Germinal center (tissue), 1 donor: ENCODE measurements around the gene SPOCK2.
"Not testable (repeated sequence)": the region's sequence is repeated elsewhere in the genome, so short reads cannot be mapped to it uniquely, and the experiment has no call there.

ENCODE experiments used
- DNase-seq: peaks from one replicate; pipeline ENCODE4 v3.0.0; 2012; ENCODE audit warnings: mixed read lengths, low spot score

The SPOCK2 gene

GRCh38 chr10:72087969-72088888, at the start of gene SPOCK2:
Gene SPOCK2, minus strand, starts transcription at chr10:72088551. Its CDS starts 223 bp downstream, at chr10:72088328.
- peak; percentile 60 for DNase-seq

DNA sequence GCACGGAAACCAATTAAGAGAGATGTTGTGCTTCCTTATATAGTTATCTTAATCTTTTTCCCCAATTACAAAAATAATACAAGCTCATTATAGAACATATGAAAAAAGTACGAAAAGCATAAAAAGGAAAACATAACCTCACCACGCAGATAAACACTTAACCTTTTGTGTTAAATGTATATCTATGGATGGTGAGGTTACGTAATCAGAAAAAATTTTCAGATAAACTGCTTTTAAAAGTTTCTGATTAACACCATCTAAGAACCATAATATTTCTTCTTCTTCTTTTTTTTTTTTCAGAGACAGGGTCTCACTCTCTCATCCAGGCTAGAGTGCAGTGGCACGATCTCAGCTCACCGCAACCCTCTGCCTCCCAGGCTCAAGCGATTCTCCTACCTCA, 49.2 kb upstream of the SPOCK2 start:
- no peak for DNase-seq

DNA sequence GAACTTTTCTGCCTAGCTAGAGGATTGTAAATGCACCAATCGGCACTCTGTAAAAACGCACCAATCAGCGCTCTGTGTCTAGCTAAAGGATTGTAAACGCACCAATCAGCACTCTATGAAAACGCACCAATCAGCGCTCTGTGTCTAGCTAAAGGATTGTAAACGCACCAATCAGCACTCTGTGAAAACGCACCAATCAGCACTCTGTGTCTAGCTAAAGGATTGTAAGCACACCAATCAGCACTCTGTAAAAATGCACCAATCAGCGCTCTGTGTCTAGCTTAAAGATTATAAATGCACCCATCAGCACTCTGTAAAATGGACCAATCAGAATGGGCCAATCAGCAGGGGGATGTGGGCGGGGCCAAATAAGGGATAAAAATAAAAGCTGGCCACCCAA, 47.9 kb upstream of the SPOCK2 start:
- DNase-seq = not testable (repeated sequence)

- peak; percentile 30 for DNase-seq
Observed at GRCh38 chr10:72134785-72135767, 46.7 kb upstream of the SPOCK2 start.

DNA sequence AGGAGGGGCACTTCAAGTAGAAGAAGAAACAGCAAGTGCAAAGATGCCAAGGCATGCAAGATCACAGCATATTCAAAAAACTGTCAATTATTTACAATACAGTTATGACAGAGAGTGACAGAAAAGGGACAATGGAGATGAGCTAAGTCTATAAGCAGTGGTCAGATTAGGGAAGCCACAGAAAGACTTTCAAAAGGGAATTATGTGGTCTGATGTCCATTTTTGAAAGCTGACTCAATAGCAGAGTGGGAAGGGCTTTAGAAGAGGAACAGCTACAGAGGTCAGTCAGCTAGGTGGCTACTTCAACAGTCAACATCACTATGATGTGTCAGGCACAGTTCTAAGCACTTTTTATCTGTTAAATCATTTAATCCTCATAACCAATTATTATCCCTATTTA, 45.2 kb upstream of the SPOCK2 start:
- DNase-seq = no peak

DNA sequence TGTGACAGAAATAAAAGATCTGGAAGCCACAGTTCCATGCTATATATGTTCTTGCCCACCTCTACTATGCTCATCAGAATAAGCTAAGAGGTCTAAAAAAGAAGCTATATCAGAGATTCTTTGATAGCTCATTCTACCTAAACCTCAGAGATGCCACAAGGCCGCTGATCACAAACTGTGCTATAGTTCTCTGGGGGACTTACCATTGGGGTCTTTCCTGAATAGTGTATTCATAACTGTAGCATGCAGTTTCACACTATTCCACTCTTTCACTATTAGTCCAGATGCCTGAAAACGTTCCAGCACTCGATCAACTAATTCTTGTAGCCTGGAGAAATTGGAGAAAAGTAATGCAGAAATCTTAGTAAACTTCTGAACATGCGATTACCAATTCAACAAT, 44.5 kb upstream of the SPOCK2 start:
- DNase-seq = no peak

DNA sequence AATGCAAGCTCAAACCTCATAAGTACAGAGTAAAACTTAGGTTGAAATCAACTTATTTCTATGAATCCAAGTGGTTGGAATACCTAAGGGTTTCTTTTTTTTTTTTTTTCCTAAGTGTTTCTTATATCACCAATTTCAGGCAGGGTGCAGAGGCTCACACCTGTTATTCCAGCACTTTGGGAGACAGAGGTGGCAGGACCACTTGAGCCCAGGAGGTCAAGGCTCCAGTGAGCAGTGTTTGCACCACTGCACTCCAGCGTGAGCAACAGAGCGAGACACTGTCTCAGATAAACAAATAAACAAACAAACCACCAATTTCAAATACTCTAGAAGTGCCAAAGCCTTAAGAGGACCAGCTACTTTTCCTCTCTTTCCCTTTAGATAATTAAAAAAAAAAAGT, 39.2 kb upstream of the SPOCK2 start:
- no peak for DNase-seq

- no peak for DNase-seq
Observed at GRCh38 chr10:72126872-72127232, 38.5 kb upstream of the SPOCK2 start.

GRCh38 chr10:72126184-72126871, 38.0 kb upstream of the SPOCK2 start:
- no peak for DNase-seq

DNA sequence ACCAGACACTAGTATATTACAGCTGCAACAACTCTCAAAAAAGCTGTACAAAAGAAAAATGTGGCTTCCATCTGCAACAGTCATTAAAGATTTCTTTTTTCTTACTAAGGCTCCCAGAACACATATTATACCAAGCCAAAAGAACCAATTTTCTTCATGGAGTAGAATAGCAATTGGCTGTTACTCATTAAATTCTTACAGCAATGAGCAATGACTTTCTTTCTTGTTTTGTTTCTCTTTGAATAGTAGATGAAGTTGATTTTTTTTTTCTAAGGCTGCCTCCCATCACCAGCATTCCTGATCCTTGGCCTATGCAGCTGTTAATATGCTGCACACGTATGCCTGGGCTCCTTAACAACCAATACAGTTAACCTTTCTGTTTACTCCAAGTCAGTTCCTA, 36.6 kb upstream of the SPOCK2 start:
- no peak for DNase-seq

DNA sequence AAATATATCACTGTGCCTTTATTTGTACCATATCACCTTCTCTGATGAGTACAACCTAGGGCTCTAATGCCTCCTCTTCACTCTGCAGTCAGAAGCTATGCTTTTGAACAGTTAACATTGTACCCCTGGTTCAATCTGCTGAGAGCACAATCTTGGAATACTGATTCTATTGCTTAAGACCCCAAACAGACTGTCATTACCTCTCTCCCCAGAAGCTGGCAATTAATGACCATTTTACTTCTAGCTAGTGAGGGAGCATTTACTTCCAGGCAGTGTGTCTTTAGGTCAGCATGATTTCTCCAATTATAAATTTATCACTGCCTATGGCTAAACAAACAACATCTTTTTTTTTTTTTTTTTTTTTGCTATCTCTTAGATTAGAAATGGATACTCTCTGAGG, 36.0 kb upstream of the SPOCK2 start:
- DNase-seq = no peak

GRCh38 chr10:72123616-72124015, 35.3 kb upstream of the SPOCK2 start:
- no peak for DNase-seq

GRCh38 chr10:72122221-72122620, 33.9 kb upstream of the SPOCK2 start:
- DNase-seq = no peak

DNA sequence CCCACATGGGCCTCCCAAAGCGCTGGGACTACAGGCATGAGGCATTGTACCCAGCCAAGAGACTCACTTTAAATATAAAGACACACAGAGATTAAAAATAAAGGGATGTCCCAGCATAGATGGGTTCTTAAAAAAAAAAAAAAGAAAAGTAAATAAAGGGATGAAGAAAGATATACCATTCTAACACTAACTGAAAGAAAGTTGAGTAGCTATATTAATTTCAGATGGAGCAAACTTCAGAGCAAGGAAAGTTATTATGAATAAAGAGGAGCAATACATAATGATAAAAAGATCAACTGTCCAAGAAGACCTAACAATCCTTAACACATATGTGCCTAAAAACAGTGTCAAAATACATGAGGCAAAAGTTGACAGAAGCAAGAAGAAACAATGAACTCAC, 33.0 kb upstream of the SPOCK2 start:
- no peak for DNase-seq

GRCh38 chr10:72116372-72116771, 28.0 kb upstream of the SPOCK2 start:
- no peak for DNase-seq

GRCh38 chr10:72114706-72115450, 26.5 kb upstream of the SPOCK2 start:
- no peak for DNase-seq

DNA sequence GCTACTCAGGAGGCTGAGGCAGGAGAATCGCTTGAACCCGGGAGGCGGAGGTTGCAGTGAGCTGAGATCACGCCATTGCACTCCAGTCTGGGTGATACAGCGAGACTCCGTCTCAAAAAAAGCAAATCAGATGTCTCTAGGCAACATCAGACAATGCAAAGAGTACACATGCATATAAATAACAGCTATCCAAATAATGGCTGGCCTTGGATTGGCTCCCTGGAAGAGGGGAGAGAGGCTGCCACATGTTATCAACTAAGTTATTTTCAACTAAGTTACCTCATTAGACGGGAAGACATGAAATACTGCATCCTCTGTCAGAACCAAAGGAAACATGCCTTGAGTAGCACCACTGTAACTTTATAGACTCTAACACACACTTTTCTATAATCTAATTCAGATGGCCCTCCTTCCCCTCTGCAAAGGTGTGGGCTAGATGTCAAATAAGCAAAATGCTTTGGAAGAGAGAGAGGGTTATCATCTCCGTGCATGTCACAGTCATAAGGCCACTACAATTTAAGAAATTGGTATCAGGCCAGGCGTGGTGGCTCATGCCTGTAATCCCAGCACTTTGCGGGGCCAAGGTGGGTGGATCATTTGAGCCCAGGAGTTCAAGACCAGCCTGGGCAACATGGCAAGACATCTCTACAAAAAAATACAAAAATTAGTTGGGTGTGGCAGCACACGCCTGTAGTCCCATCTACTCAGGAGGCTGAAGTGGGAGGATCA, 22.5 kb upstream of the SPOCK2 start:
- no peak for DNase-seq

GRCh38 chr10:72109636-72110157, 21.3 kb upstream of the SPOCK2 start:
- DNase-seq = no peak

DNA sequence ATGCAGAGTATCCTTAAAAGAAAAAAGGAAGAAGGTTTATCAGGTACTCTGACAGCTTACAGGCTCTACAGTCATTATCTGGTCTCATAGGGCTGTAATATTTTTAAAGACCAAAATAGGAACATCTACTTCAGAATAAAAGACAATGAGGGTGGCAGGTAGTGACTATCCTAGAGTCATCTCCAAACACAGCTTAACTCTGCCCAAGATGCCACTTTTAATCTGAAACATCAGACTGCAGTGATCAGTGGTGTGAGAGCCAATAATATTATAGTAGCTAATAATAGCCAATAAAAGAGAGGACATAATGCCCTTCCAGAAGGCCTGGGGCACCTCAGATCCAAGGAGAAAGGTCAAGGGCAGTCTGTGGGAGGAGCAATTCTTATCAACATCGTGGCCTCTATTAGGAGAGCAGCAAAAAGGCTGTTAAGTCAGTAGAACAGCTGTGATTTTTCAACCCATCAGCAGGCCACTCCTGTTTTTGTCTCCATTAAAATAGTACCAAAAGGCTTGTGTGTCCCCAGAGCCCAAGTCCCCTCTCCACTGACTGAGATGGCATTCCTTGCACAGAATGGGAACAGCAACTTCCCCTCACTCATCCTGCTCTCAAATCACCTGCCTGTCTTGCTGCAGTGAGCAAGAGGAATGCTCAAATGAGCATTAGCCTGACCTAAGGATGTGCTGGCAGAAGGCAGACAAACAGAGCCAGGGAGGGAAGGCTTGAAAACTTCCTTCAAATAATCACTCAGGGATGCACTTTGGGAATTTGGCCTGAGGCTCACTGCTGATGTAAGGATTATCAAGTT, 20.7 kb upstream of the SPOCK2 start:
- DNase-seq = no peak

DNA sequence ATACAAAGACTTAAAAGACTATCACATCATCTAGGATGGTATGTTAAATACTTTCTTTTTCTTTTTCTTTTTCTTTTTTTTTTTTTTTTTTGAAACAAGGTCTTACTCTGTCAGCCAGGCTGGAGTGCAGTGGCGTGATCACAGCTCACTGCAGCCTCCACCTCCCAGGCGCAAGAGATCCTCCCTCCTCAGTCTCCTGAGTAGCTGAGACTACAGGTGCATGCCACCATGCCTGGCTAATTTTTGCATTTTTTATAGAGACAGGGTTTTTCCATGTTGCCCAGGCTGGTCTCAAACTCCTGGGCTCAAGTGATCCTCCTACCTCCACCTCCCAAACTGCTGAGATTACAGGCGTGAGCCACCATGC, 19.6 kb upstream of the SPOCK2 start:
- DNase-seq = not testable (repeated sequence)
